Heart right ventricle (tissue), 16 donors: ENCODE measurements around the gene UTS2. TPM values are rescaled to one million over a fixed set of nuclear protein-coding genes. Genes with fewer than 3 reads are reported as not detected.

ENCODE experiments used
- ATAC-seq, 8 donors: fragments of 200-7000 bp; cut with Tn5 transposase; one replicate each; pipeline ENCODE4 v1.9.1; 2020; ENCODE audit warnings: mild to moderate bottlenecking in 8 of 8, moderate library complexity in 8 of 8, moderate number of reproducible peaks in 1 of 8
- DNase-seq, 2 donors: peaks; one replicate each; pipeline ENCODE4 v3.0.0-alpha.2; 2020
- H3K27ac ChIP-seq, 10 donors: fragments of 200-600 bp; sonication (generic) in 2 of 10; one replicate each; pipeline versions ENCODE4 v1.5.0 to v1.8.0; 2020 to 2022; ENCODE audit warnings: mild to moderate bottlenecking in 3 of 10
- H3K27me3 ChIP-seq, 7 donors: fragments of 200-600 bp; one replicate each; pipeline ENCODE4 v1.8.0; 2021 to 2022; ENCODE audit warnings: mild to moderate bottlenecking in 2 of 7
- H3K36me3 ChIP-seq, 9 donors: fragments of 200-600 bp; sonication (generic) in 1 of 9; one replicate each; pipeline versions ENCODE4 v1.5.0 to v1.8.0; 2020 to 2022; ENCODE audit warnings: mild to moderate bottlenecking in 2 of 9
- H3K4me1 ChIP-seq, 9 donors: fragments of 200-600 bp; sonication (generic) in 1 of 9; one replicate each; pipeline versions ENCODE4 v1.5.0 to v1.8.0; 2020 to 2022; ENCODE audit warnings: mild to moderate bottlenecking in 4 of 9
- H3K4me3 ChIP-seq, 10 donors: fragments of 200-600 bp; sonication (generic) in 2 of 10; one replicate each; pipeline versions ENCODE4 v1.5.0 to v1.8.0; 2020 to 2022; ENCODE audit warnings: mild to moderate bottlenecking in 7 of 10, moderate library complexity in 2 of 10
- H3K9me3 ChIP-seq, 11 donors: fragments of 200-600 bp in 10 of 11; sonication (generic) in 2 of 11; one replicate each; pipeline versions ENCODE4 v1.5.0 to v1.8.0; 2013 to 2022; ENCODE audit warnings: mild to moderate bottlenecking in 2 of 11, control low read depth in 1 of 11, moderate library complexity in 1 of 11
- WGBS, 2 donors: extraction: QIAGEN DNeasy Blood & Tissue Kit; methylation state at CpG; one replicate each; pipeline ENCODE4 v1.1.7; 2013; ENCODE audit warnings: inconsistent platforms in 1 of 2; 5-methylcytosine and 5-hydroxymethylcytosine counted together
- intact Hi-C, 10 donors: fragments of 100-400 bp; cut with DNase I; formaldehyde crosslinking; loops; one replicate each; pipeline versions ENCODE4 v1.11.1 to v1.14.2; 2022
- long read RNA-seq, 3 donors: library from polyadenylated mRNA; unstranded; transcript quantifications; one replicate each; pipeline ENCODE4 v2.0.0, GENCODE V29; 2020 to 2021
- polyA plus RNA-seq, 2 donors: library from polyadenylated mRNA; stranded (reverse); fragments of 200-250 nt; gene quantifications; one replicate each; pipeline ENCODE4 v1.2.3, GENCODE V29; 2013
- total RNA-seq, 10 donors: library from RNA; stranded (reverse); fragmentation: NEBNext Ultra II Directional in 3 of 10; extraction: Animal tissue kit (Norgen Biotek cat#: 25700) in 3 of 10; gene quantifications; one replicate each; pipeline versions ENCODE4 v1.2.1 to v1.2.4, GENCODE V29; 2021 to 2023
- TF ChIP-seq, protein P1 (sequence below), 9 donors: fragments of 200-600 bp; sonication (generic) in 2 of 9; IDR thresholded peaks; one replicate each; pipeline versions ENCODE4 v1.5.0 to v1.8.0; 2021 to 2022; ENCODE audit warnings: antibody characterized with exemption in 9 of 9, mild to moderate bottlenecking in 5 of 9, moderate library complexity in 1 of 9
- donor health status: Arrhythmogenic right ventricular cardiomyopathy.
- donor health status: ischemic (EF 13 %, LVEDD 7.1; RV severe dilation, severe dysfunction).
- donor health status: healthy with polysubstance abuse.
- donor health status: DM: no; HTN: yes; CAD: no.
- donor health status: DM: no; HTN: no; CAD: no.
- donor health status: ischemic (EF 25% LVEDD 6.9; RV normal size, moderate dysfunction).
- donor health status: ischemic (EF 25% LVEDD 5.7; RV mildly dilated, moderate dysfunction).
- donor health status: healthy.
- donor health status: DM: yes; HTN: yes; CAD: no.
- donor health status: Ischemic cardiomyopathy.
- donor health status: ischemic (EF 35%, LVEDD 5.7; RV mildly dilated, moderate dysfunction).
- donor health status: nonischemic (EF 11% LVEDD 7.7; RV severe dilation, severe dysfunction).
- donor health status: DM: yes; HTN: yes; CAD: no.
- donor health status: PGD.
- donor health status: ischemic (EF 29% LVEDD 5.4; RV normal size, mild dysfunction).
- donor health status: nonischemic (EF 23%, LVEDD 6.1; RV moderate dilation, normal function).

The UTS2 gene, protein sequence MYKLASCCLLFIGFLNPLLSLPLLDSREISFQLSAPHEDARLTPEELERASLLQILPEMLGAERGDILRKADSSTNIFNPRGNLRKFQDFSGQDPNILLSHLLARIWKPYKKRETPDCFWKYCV
- total RNA-seq (under 1 TPM in 1 of 10 donors, not detected in 9; 0.16 TPM), polyA plus RNA-seq (not detected)
- long read RNA-seq, donor 1: 0 reads
- long read RNA-seq, donor 2: 0 reads
- long read RNA-seq, donor 3: 0 reads

DNA sequence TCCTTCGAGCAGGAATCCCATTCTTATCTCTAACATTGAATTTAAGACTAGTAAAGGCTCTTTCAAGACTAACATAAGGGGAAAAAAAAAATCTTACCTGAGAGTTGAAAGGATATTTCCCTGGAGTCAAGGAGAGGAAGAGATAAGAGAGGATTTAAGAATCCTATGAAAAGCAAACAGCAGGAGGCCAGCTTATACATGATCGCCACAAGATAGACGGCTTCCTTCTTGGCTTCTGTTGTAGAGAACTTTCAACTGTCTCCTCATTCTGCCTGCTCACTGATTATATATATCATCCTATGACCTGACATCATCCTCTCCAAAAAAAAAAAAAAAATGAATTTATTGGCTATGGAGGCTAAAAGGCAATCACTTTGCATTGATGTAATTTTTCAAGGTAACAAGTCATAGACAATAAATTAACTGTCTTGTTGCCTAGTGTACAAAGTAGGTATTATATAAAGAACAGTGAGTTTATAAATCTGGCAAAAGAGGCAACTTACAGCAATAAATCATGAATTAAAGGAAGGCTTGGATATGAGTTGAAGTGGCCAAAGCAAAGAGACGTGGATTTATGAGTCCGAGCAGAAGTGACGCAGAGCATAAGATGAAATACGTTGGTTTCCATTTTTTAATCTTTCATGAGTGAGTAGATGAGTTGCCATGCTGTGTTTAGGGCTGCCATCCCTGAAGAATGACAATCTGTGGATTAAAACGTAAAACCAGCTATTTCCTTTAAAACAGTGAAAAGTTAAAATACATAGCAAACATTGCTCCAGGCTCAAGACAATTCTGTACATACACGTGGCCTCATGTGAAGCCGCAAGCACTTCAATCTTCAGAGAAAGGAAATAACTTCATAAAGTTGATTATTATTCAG, at the start of gene UTS2:
UTS2 (minus strand) TSS at position 262 of the 880 bp plus-strand sequence; CDS start at position 200, 62 bp downstream.
- Histone ChIP-seq H3K9me3 (no peaks in the 10 kb centered on the region), H3K27me3 (no peaks in the 10 kb centered on the region), H3K27ac (no peak within 1 kb of the TSS), H3K4me1 (no peaks in the 10 kb centered on the region), H3K36me3 (peaks cover 0 to 5% (median 0%) of the 10 kb centered on the region in 9 donors), H3K4me3 (no peak within 1 kb of the TSS)
- ATAC-seq (no peak), DNase-seq (no peak)
- TF ChIP-seq, protein P1, sequence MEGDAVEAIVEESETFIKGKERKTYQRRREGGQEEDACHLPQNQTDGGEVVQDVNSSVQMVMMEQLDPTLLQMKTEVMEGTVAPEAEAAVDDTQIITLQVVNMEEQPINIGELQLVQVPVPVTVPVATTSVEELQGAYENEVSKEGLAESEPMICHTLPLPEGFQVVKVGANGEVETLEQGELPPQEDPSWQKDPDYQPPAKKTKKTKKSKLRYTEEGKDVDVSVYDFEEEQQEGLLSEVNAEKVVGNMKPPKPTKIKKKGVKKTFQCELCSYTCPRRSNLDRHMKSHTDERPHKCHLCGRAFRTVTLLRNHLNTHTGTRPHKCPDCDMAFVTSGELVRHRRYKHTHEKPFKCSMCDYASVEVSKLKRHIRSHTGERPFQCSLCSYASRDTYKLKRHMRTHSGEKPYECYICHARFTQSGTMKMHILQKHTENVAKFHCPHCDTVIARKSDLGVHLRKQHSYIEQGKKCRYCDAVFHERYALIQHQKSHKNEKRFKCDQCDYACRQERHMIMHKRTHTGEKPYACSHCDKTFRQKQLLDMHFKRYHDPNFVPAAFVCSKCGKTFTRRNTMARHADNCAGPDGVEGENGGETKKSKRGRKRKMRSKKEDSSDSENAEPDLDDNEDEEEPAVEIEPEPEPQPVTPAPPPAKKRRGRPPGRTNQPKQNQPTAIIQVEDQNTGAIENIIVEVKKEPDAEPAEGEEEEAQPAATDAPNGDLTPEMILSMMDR (IDR thresholded peaks at IDR 0.05): no peak
- intact Hi-C loops: no loop called here
- 71 to 73% methylated on average over 10 of the region's 10 CpGs for WGBS, 2 donors

DNA sequence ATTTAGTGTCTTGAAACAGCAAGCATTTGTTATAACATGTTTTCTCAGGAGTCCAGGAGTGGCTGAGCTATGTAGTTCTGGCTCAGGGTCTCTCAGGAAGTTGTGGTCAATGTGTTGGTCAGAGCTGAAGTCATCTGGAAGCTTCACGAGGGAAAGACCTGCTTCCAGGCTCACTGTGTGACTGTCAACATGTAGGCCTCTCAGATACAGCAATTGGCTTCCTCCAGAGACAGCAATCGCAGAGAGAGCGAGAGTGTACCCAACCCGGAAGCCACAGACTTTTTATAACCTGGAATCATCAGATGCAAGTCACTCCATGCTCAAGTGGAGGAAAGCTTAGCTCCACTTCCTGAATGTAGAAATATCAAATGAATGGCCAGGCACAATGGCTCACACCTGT, 46.9 kb upstream of the UTS2 start:
- ATAC-seq (no peak), DNase-seq (no peak)
- Histone ChIP-seq H3K27ac (no peak overlapping the region), H3K4me1 (peaks cover 0 to 4% (median 0%) of the 10 kb centered on the region in 9 donors), H3K9me3 (peaks cover 0 to 13% (median 0%) of the 10 kb centered on the region in 11 donors), H3K27me3 (no peaks in the 10 kb centered on the region), H3K36me3 (no peaks in the 10 kb centered on the region), H3K4me3 (no peak overlapping the region)
- TF ChIP-seq, protein P1 (IDR thresholded peaks at IDR 0.05): no peak
- intact Hi-C loops: loop anchor here in 7 of 10 donors (5.0 to 10.0 kb wide), 4 partner anchors 85 to 235 kb away; no protein-coding TSS in a partner anchor
- 69 to 78% methylated on average over 4 of the region's 4 CpGs for WGBS, 2 donors

DNA sequence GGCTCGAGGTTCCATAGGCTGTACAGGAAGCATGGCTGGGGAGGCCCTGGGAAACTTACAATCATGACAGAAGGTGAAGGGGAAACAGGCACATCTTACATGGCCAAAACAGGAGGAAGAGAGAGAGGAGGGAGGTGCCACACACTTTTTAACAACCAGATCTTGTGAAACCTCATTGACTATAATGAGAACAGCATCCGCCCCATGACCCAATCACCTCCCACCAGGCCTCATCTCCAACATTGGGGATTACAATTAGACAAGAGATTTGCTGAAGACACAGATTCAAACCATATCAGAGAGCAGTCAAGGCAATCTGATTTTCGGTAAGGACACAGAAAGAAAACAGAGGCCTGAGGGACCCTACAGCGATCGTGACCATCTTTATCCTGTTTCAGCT, 46.1 kb upstream of the UTS2 start:
- Histone ChIP-seq H3K27me3 (no peaks in the 10 kb centered on the region), H3K9me3 (peaks cover 0 to 13% (median 0%) of the 10 kb centered on the region in 11 donors), H3K4me3 (no peak overlapping the region), H3K27ac (no peak overlapping the region), H3K4me1 (peaks cover 0 to 4% (median 0%) of the 10 kb centered on the region in 9 donors), H3K36me3 (no peaks in the 10 kb centered on the region)
- 89 to 90% methylated on average over 5 of the region's 5 CpGs for WGBS, 2 donors
- intact Hi-C loops: no loop called here
- DNase-seq (no peak), ATAC-seq (no peak)
- TF ChIP-seq, protein P1 (IDR thresholded peaks at IDR 0.05): no peak

DNA sequence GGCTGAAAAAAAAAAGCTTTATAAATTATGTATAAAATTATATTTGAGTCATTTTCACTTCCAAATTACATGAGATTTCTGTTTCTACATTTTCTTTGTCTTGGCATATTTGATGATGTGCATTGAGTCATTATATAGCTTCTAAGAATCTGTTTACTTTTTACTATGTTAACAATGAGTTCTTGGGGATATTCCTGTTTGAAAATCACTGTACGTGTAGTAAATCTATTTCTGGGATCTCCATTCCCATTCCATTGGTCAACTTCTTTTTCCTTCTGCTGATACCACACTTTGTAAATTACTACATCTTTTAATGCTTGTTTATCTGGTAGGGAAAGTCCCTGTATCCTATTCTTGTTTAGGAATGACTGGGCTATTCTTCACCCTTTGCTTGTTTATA, 44.1 kb upstream of the UTS2 start:
- H3K27me3 ChIP-seq: no peaks in the 10 kb centered on the region
- WGBS, 2 donors: 58 to 63% methylated on average over 1 of the region's 1 CpG
- no peak for DNase-seq
- TF ChIP-seq, protein P1 (IDR thresholded peaks at IDR 0.05): no peak
- peaks cover 0 to 13% (median 0%) of the 10 kb centered on the region in 11 donors for H3K9me3 ChIP-seq
- ATAC-seq: no peak
- intact Hi-C loops: no loop called here
- no peak overlapping the region for H3K4me3 ChIP-seq
- H3K36me3 ChIP-seq: no peaks in the 10 kb centered on the region
- no peak overlapping the region for H3K27ac ChIP-seq
- H3K4me1 ChIP-seq: no peaks in the 10 kb centered on the region
